Epithelial cell of proximal tubule (primary cell): ENCODE results near the gene INTS4. TPM values are rescaled to one million over a fixed set of nuclear protein-coding genes. Genes with fewer than 3 reads are reported as not detected.
"Not testable (repeated sequence)": the region's sequence is repeated elsewhere in the genome, so short reads cannot be mapped to it uniquely, and the experiment has no call there.

ENCODE experiments used
- DNase-seq: peaks from one replicate; pipeline ENCODE4 v3.0.0-alpha.2; 2011; ENCODE audit warnings: low read depth
- H3K4me3 ChIP-seq: 2 replicates; pipeline ENCODE4 v1.5.1; 2011; ENCODE audit warnings: low read depth, mild to moderate bottlenecking, low read length
- total RNA-seq: library from RNA; depleted of rRNA; stranded (reverse); fragments of >200 nt; gene quantifications from 2 replicates; pipeline ENCODE4 v1.2.3, GENCODE V29; 2015
- TF ChIP-seq, protein P1 (sequence below): conservative IDR thresholded peaks from 2 replicates; pipeline ENCODE4 v1.5.1; 2012; ENCODE audit warnings: low read depth, mild to moderate bottlenecking, low read length

INTS4 gene
- total RNA-seq, 1 donor from 2014 or later, result 15.3 TPM

DNA sequence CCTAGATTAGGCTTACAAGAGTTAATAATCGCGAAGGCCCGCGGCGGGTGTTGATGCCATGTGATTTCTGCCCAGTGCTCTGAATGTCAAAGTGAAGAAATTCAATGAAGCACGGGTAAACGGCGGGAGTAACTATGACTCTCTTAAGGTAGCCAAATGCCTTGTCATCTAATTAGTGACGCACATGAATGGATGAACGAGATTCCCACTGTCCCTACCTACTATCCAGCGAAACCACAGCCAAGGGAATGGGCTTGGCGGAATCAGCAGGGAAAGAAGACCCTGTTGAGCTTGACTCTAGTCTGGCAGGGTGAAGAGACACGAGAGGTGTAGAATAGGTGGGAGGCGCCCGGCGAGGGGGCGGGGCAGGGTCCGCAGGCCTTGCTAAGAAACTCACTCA, 108.1 kb downstream of the INTS4 start:
- no peak overlapping the region for H3K4me3 ChIP-seq
- no peak for DNase-seq
- TF ChIP-seq, protein P1, sequence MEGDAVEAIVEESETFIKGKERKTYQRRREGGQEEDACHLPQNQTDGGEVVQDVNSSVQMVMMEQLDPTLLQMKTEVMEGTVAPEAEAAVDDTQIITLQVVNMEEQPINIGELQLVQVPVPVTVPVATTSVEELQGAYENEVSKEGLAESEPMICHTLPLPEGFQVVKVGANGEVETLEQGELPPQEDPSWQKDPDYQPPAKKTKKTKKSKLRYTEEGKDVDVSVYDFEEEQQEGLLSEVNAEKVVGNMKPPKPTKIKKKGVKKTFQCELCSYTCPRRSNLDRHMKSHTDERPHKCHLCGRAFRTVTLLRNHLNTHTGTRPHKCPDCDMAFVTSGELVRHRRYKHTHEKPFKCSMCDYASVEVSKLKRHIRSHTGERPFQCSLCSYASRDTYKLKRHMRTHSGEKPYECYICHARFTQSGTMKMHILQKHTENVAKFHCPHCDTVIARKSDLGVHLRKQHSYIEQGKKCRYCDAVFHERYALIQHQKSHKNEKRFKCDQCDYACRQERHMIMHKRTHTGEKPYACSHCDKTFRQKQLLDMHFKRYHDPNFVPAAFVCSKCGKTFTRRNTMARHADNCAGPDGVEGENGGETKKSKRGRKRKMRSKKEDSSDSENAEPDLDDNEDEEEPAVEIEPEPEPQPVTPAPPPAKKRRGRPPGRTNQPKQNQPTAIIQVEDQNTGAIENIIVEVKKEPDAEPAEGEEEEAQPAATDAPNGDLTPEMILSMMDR, result no peak

DNA sequence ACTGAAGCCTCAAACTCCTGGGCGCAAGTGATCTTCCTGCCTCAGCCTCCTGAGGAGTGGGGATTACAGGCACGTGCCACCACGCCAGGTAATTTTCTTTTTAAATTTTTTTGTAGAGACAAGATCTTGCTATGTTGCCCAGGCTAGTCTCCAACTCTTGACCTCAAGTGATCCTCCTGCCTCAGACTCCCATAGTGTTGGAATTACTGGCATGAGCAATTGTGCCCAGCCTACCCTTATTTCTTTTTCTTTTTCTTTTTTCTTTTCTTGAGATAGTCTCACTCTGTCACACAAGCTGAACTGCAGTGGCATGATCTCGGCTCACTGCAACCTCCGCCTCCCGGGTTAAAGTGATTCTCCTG, 109.7 kb downstream of the INTS4 start:
- TF ChIP-seq, protein P1, result no peak
- DNase-seq, result no peak
- H3K4me3 ChIP-seq, result no peak overlapping the region

DNA sequence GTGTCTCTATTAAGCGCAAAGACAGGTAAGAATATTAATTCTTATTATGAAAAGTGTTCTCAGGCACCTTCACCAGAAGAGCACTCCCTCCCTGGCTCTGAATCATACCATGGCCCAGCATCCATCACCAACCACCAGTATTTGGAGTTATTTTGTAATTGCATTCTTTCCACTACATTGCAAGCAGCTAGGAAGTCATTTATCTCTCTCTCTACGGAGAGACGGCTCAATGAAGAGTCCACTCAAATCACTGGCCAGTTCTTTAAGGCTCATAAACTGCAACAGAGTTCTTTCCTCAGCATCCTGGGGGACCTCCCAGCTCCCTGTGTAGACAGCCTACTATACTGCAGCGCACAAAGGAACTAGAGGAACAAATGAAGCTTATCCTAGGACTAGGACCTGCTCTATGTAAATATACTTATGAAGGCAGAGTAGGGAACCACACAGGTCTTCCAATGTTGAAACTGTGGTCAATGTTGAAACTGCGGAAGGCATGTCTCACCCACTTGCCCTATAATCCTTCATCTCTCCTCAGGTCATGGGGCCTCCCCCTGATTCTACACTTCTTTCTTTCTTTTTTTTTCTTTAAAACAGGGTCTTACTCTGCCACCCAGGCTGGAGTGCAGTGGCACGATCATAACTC, 110.2 kb downstream of the INTS4 start:
- TF ChIP-seq, protein P1, result no peak
- no peak overlapping the region for H3K4me3 ChIP-seq
- no peak for DNase-seq

DNA sequence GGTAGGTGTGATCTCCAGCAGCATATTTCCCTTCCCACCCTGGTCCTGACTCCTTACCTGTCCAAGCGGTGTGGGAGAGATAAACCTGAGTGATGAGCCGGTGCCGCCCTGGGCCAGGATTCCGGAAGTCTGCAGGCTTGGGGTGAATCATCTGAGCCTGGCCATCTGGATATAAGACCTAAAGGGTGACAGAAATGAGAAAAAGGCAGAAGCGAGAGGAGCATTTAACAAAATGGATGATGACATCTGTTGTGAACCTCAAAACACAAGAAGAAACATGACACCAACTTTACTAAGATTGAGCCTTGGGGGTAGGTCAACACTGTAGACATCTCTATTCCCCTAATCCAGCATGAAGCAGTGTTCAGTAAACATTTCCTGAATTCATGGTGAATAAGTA, 110.7 kb downstream of the INTS4 start:
- DNase-seq, result no peak
- H3K4me3 ChIP-seq, result no peak overlapping the region

DNA sequence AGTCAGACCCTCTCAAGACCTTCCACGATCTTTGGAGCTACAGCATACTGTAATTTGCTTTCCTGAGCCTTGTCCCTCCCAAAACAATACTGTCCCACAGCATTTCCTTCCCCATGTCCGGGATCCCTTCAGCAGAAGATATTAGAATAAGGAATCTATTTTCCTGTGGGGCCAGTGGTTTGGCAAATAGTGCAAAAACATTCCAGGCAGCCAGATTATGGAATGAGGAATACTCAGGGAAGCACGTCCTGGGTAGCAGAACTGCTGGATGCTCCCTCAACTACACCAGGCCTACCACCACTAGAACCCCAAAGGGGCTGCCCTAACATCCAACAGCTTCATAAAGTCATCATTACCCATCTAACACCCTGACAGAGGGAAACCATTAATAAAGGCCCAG, 112.1 kb downstream of the INTS4 start:
- TF ChIP-seq, protein P1, result no peak
- no peak overlapping the region for H3K4me3 ChIP-seq
- DNase-seq, result no peak

More for the DNA sequence above, 110.7 kb downstream of the INTS4 start:
- TF ChIP-seq, protein P1, result no peak

DNA sequence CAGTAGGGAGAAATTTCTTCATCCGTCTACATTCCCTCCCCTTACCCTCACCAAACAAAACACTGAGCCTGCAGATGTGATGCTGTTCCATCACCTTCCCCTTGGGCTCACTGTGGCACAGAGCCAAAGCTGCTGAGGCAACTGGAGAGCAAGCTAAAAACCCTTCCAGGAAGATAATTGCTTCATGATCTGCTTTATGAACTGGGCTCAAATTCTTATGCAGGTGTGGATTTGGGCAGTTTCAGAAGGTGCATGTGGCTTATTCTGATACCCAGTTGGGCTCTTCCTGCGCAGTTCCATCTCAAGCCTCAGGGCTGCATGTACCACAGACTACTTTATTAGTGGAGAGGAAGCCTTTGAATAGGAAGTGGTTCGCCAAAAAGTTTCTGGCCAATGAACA, 115.2 kb downstream of the INTS4 start:
- DNase-seq, result no peak
- H3K4me3 ChIP-seq, result no peak overlapping the region
- TF ChIP-seq, protein P1, result no peak

DNA sequence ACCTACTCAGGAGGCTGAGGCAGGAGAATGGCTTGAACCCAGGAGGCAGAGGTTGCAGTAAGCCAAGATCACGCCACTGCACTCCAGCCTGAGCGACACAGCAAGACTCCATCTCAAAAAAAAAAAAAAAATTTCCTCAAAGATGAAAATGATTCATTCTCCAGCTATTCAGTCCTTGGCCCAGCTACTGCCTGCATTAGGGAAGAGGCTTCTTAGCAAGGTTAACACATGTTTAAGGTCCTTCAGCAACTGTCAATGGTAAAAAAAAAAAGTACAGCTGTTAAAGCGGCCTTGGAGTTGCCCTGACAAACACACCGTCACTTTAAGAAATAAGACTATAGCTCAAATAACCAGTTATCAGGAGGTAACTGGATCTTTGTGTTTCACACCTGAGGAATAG, 116.2 kb downstream of the INTS4 start:
- DNase-seq, H3K4me3 ChIP-seq: not testable (repeated sequence)

DNA sequence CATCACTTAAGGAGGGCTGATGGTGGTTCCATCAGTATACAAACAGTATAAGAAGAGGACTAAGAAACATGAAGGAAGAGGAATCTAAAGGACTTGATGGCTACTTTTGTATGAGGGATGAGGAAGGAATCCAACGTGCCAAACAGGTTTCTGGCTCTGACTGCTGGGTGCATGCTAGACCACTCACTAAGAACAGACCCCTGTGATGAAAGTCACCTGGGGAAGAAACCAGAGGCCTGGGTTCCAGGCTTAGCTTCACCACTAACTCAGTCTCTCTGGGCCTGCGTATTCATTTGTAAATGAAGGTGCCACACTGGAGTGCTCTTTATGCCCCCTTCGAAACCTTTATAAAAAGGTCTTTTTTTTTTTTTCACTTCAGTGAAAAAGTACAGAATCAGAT, 118.4 kb downstream of the INTS4 start:
- TF ChIP-seq, protein P1, result no peak

More for the DNA sequence above, 118.4 kb downstream of the INTS4 start:
- DNase-seq, result no peak
- H3K4me3 ChIP-seq, result no peak overlapping the region
